ENCODE data around the gene SPART. TPM values are rescaled to one million over a fixed set of nuclear protein-coding genes. Genes with fewer than 3 reads are reported as not detected.

Gene SPART, protein sequence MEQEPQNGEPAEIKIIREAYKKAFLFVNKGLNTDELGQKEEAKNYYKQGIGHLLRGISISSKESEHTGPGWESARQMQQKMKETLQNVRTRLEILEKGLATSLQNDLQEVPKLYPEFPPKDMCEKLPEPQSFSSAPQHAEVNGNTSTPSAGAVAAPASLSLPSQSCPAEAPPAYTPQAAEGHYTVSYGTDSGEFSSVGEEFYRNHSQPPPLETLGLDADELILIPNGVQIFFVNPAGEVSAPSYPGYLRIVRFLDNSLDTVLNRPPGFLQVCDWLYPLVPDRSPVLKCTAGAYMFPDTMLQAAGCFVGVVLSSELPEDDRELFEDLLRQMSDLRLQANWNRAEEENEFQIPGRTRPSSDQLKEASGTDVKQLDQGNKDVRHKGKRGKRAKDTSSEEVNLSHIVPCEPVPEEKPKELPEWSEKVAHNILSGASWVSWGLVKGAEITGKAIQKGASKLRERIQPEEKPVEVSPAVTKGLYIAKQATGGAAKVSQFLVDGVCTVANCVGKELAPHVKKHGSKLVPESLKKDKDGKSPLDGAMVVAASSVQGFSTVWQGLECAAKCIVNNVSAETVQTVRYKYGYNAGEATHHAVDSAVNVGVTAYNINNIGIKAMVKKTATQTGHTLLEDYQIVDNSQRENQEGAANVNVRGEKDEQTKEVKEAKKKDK
- 10 to 100 TPM in 1 of 2 donors, 1 to 10 TPM in 1; 9.5 to 14.0 TPM for total RNA-seq
- long read RNA-seq, full-length matches to known transcripts, result 29 of 37 reads
- long read RNA-seq, partial matches to known transcripts, result 1 of 37 reads
- long read RNA-seq, other reads (novel, unspliced or antisense), result 7 of 37 reads

GRCh38 chr13:36346222-36347083, at the start of gene SPART:
TSS of gene SPART (minus strand) at chr13:36346394. CDS start at chr13:36335830, 10,564 bp downstream.
- peak; percentile 88 to 91 for DNase-seq
- ATAC-seq, result peak; percentile 95
- intact Hi-C loops (cut with DNase I, micrococcal nuclease), result no loop called here

- no peak for DNase-seq
- intact Hi-C loops (cut with DNase I, micrococcal nuclease), result loop anchor here in 1 of 2 donors (10.0 kb wide), 1 partner anchor 110 kb away; no protein-coding TSS in a partner anchor
- no peak for ATAC-seq
Measured at GRCh38 chr13:36395280-36395679, 49.1 kb upstream of the SPART start.

DNA sequence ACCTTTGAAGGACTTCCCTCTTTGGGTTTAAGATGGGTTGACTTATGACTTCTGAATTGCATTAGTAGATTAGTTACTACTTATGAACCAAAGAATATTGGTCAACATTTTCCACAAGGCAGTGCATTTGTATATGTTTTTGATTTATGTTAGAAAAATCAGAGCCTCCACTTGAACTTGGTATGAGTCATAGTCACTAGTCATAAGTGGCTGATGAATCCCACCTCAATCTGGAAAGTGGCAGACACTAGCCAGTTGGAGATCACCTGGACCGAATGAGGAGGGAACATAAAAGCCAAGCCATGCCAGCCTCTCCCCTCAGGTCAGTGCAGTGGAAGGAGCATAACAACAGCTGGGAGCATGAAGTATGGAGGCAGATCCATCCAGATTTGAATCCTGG, 39.3 kb upstream of the SPART start:
- ATAC-seq (no peak), DNase-seq (no peak)
- intact Hi-C loops (cut with DNase I, micrococcal nuclease), result no loop called here

- DNase-seq (no peak), ATAC-seq (no peak)
- intact Hi-C loops (cut with DNase I, micrococcal nuclease), result no loop called here
Measured at GRCh38 chr13:36382030-36382429, 35.8 kb upstream of the SPART start.

DNA sequence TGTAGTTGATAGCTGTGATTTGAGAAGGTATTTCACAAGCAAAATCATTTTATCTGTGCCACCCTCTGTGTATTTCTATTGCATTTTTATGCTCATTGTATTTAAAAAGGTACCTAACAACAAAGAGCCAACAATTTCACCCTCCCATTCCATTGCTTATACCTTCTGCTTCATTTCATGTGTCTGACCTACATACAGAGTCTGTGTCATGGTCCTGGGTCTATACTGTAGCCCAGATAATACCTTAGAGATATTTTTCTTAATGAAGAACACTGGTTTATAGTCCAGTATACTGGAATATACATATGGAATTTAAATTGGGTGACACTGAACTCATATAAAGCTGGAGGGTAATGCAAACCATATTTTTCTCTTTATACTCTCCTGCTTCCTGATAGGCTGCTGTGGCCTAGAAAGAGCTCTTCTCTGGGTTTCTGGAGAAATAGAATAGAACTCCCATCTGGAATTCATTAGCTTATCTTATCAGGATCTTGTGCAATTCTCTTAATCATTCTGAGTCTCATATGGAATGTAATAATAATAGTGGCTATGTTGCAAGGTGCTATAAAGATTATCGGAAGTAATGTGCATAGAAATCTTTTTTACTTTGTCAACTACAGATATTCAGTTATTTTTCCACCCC, 31.8 kb upstream of the SPART start:
- intact Hi-C loops (cut with DNase I, micrococcal nuclease), result no loop called here
- no peak for DNase-seq
- ATAC-seq, result no peak

GRCh38 chr13:36374063-36374462, 27.9 kb upstream of the SPART start:
- ATAC-seq, result no peak
- no peak for DNase-seq
- intact Hi-C loops (cut with DNase I, micrococcal nuclease), result no loop called here

GRCh38 chr13:36371185-36371584, 25.0 kb upstream of the SPART start:
- intact Hi-C loops (cut with DNase I, micrococcal nuclease), result no loop called here
- no peak for ATAC-seq
- DNase-seq, result no peak

GRCh38 chr13:36370108-36370429, 23.9 kb upstream of the SPART start:
- DNase-seq (no peak), ATAC-seq (no peak)
- intact Hi-C loops (cut with DNase I, micrococcal nuclease), result no loop called here

- intact Hi-C loops (cut with DNase I, micrococcal nuclease), result no loop called here
- no peak for ATAC-seq
- no peak for DNase-seq
Measured at GRCh38 chr13:36369268-36370107, 23.3 kb upstream of the SPART start.

GRCh38 chr13:36366031-36366430, 19.8 kb upstream of the SPART start:
- ATAC-seq, result no peak
- DNase-seq, result no peak
- intact Hi-C loops (cut with DNase I, micrococcal nuclease), result no loop called here

GRCh38 chr13:36363366-36363863, 17.2 kb upstream of the SPART start:
- ATAC-seq, result no peak
- DNase-seq, result no peak
- intact Hi-C loops (cut with DNase I, micrococcal nuclease), result no loop called here

DNA sequence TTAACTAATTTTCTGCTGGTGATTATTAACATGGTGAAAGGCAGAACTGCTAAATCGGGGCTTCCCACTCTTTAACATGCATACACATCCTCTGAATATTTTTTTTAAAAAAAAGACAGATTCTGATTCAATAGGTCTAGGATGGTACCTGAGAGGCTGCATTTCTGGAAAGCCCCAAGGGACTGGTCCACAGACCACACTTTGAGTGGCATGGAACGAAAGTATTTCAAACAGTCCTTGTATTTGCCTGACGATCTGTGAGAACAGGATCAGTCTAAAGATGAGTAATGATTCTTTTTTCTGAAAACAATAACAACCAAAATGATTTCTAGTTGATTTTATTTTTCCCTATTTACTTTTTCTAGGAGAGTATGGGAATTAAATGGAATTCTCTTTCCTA, 16.7 kb upstream of the SPART start:
- intact Hi-C loops (cut with DNase I, micrococcal nuclease), result no loop called here
- no peak for ATAC-seq
- no peak for DNase-seq

GRCh38 chr13:36362251-36362650, 16.1 kb upstream of the SPART start:
- no peak for DNase-seq
- intact Hi-C loops (cut with DNase I, micrococcal nuclease), result no loop called here
- no peak for ATAC-seq

GRCh38 chr13:36360903-36361302, 14.7 kb upstream of the SPART start:
- DNase-seq (no peak), ATAC-seq (no peak)
- intact Hi-C loops (cut with DNase I, micrococcal nuclease), result no loop called here

- intact Hi-C loops (cut with DNase I, micrococcal nuclease), result no loop called here
Measured at GRCh38 chr13:36359301-36359950, 13.2 kb upstream of the SPART start.

GRCh38 chr13:36358175-36358718, 12.1 kb upstream of the SPART start:
- intact Hi-C loops (cut with DNase I, micrococcal nuclease), result no loop called here
- DNase-seq, result no peak
- no peak for ATAC-seq

More at GRCh38 chr13:36359301-36359950, 13.2 kb upstream of the SPART start:
- DNase-seq (no peak), ATAC-seq (no peak)

GRCh38 chr13:36357692-36358091, 11.5 kb upstream of the SPART start:
- ATAC-seq, result no peak
- DNase-seq, result no peak
- intact Hi-C loops (cut with DNase I, micrococcal nuclease), result no loop called here
